Renal pelvis (tissue), 4 donors: Measurements from ENCODE around the gene DUT. TPM values are rescaled to one million over a fixed set of nuclear protein-coding genes. Genes with fewer than 3 reads are reported as not detected.

ENCODE experiments used
- DNase-seq: peaks from one replicate; pipeline ENCODE4 v3.0.0-alpha.2; 2013
- polyA plus RNA-seq, 3 donors: library from polyadenylated mRNA; unstranded; fragments of 120-200 nt; gene quantifications; one replicate each; pipeline ENCODE4 v1.2.1, GENCODE V29; 2013; ENCODE audit not compliant: insufficient read length in 3 of 3

Gene DUT
- polyA plus RNA-seq, 3 donors: 157 to 168 (median 162) TPM

GRCh38 chr15:48391950-48392349 is 60.7 kb downstream of the DUT start:
- DNase-seq: no peak

DNA sequence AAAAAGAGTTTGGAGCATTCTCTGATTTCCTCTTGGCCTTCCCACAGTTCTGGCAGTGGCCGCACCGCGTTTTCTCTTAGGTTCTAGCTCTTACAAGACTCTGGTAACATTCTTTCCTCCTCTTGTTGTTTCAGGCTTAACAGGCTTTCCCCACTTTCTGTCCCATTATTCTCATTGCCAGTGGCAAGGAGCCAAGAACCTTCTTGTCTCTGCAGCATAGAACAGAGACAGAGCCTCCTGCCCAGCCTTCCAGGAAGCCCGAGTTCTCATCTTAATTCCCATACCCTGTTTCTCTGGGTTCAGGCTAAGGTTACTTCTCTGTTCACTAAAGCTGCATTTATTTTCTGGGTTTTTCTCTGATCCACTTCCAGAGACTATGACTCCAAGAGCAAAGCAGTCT is 61.1 kb downstream of the DUT start:
- peak; percentile 28 for DNase-seq

Other genes starting within 250 kb of the DUT start
- 1 to 10 TPM in 1 of 3 donors, under 1 TPM in 2; 0.64 to 1.1 (median 0.65) TPM for gene SLC24A5, start 210.4 kb upstream of the DUT start, polyA plus RNA-seq
- 100 to 1,000 TPM in 2 of 3 donors, 10 to 100 TPM in 1; 86.4 to 140 (median 108) TPM for gene MYEF2, start 153.1 kb upstream of the DUT start, polyA plus RNA-seq
- gene CTXN2, start 139.8 kb upstream of the DUT start, polyA plus RNA-seq: under 1 TPM in 2 of 3 donors, not detected in 1; 0.06 to 0.10 TPM
- 100 to 1,000 TPM; 267 to 393 (median 352) TPM for gene SLC12A1, start 125.1 kb upstream of the DUT start, polyA plus RNA-seq